ES-I3 (cell line): ENCODE results near the gene KREMEN1.
"Not testable (repeated sequence)": the region's sequence is repeated elsewhere in the genome, so short reads cannot be mapped to it uniquely, and the experiment has no call there.

ENCODE experiments used
- H3K36me3 ChIP-seq: 2 replicates; pipeline ENCODE4 v1.6.1; 2013; ENCODE audit warnings: mild to moderate bottlenecking, low read length, control low read depth, moderate library complexity; ENCODE audit not compliant: insufficient read depth
- H3K4me1 ChIP-seq: 2 replicates; pipeline ENCODE4 v1.6.1; 2013; ENCODE audit warnings: mild to moderate bottlenecking, control low read depth, low read length; ENCODE audit not compliant: insufficient read depth
- H3K9ac ChIP-seq: 2 replicates; pipeline ENCODE4 v1.6.1; 2013; ENCODE audit warnings: low read depth, mild to moderate bottlenecking, low read length, moderate library complexity
- H3K9me3 ChIP-seq: 2 replicates; pipeline ENCODE4 v1.6.1; 2013; ENCODE audit warnings: mild to moderate bottlenecking, low read length, moderate library complexity; ENCODE audit not compliant: control insufficient read depth, insufficient read depth

Gene KREMEN1

GRCh38 chr22:29116397-29117123, 43.7 kb downstream of the KREMEN1 start:
- H3K9me3 ChIP-seq, result peaks cover 4% of the 10 kb centered on the region
- no peaks in the 10 kb centered on the region for H3K4me1 ChIP-seq
- H3K9ac ChIP-seq, result no peak overlapping the region
- no peaks in the 10 kb centered on the region for H3K36me3 ChIP-seq

DNA sequence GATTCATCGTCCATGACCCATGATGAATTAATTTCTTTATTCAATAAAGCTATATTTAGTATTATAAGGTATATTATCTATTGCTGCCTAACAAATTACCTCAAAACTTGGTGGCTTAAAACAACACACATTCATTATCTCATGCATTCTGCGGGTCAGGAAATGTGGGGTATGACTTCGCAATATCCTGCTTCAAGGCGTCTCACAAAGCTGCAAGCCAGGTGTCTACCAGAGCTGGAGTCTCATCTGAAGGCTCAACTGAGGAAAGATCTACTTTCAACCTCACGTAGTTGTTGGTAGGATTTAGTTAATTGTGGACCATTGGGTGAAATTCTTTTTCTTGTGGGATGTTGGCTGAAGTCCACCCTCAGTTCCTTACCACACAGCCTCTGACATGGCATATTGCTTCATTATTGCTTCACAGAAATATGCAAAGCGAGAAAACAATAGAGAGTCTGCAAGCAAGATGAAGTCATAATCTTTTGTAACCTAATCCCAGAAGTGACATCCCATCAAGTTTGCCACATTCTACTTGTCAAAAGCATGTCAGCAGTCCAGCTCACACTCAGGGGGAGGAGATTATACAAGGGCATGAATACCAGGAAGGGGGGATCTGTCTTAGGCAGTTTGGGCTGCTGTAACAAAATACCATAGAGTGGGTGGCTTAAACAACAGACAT, 45.1 kb downstream of the KREMEN1 start:
- peaks cover 4% of the 10 kb centered on the region for H3K9me3 ChIP-seq
- no peaks in the 10 kb centered on the region for H3K4me1 ChIP-seq
- no peaks in the 10 kb centered on the region for H3K36me3 ChIP-seq
- no peak overlapping the region for H3K9ac ChIP-seq

DNA sequence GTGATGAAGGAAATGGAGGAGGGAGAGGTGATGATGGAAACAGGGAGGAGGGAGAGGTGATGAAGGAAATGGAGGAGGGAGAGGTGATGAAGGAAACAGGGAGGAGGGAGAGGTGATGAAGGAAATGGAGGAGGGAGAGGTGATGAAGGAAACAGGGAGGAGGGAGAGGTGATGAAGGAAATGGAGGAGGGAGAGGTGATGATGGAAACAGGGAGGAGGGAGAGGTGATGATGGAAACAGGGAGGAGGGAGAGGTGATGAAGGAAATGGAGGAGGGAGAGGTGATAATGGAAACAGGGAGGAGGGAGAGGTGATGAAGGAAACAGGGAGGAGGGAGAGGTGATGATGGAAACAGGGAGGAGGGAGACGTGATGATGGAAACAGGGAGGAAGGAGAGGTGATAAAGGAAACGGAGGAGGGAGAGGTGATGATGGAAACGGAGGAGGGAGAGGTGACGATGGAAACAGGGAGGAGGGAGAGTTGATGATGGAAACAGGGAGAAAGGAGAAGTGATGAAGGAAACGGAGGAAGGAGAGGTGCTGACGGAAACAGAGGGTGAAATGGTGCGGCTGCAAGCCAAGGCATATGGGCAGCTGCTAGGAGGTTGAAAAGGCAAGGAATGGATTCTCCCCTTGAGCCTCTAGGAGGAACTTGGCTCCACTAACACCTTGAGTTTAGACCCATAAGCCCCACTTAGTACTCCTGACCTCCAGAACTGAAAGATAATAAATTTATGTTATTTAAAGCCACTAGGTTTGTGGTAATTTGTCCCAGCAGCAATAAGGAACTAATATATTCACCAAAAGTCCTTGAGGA, 47.5 kb downstream of the KREMEN1 start:
- H3K36me3 ChIP-seq, H3K9me3 ChIP-seq, H3K4me1 ChIP-seq, H3K9ac ChIP-seq: not testable (repeated sequence)

DNA sequence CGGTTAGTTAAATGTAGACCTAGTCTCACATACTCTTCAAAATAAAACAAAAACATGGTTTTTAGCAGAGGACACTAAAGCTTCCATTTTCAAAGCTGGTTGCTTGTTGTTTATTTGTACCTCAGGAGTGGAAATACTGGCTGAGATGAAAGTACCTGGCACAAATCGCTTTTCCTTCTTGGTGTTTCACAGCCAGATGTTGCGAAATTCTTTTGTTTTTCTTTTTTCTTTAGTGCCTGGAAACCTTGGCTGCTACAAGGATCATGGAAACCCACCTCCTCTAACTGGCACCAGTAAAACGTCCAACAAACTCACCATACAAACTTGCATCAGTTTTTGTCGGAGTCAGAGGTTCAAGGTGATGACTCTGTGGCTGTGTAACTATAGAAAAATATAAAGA, 48.3 kb downstream of the KREMEN1 start:
- Histone ChIP-seq H3K4me1 (no peaks in the 10 kb centered on the region), H3K9ac (no peak overlapping the region), H3K36me3 (no peaks in the 10 kb centered on the region), H3K9me3 (peaks cover 4% of the 10 kb centered on the region)

GRCh38 chr22:29122041-29122440, 49.2 kb downstream of the KREMEN1 start:
- no peak overlapping the region for H3K9ac ChIP-seq
- no peaks in the 10 kb centered on the region for H3K4me1 ChIP-seq
- H3K9me3 ChIP-seq, result peaks cover 4% of the 10 kb centered on the region
- no peaks in the 10 kb centered on the region for H3K36me3 ChIP-seq

DNA sequence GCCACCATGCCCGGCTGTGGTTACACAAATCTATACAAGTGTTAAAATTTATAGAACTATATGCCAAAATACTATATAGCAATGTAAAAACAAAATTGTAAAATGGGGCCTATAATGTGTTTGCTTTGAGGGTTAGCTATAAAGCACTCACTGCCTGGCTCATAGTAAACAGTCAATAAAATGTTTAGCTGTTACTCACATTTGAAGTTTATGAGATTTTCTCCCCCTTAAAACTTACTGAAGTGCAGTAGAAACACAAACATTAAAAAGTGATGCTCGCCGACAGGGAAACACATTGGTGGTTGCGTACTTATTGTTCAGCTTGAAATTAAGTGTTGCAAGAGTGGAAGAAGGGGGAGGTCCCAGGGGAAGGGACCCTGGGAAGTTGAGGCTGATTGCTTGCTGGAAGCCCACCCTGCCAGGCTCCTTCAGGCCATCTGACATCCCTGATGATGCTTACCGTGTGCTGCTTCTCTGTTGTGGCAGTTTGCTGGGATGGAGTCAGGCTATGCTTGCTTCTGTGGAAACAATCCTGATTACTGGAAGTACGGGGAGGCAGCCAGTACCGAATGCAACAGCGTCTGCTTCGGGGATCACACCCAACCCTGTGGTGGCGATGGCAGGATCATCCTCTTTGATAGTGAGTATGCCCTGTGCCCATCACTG, 52.1 kb downstream of the KREMEN1 start:
- Histone ChIP-seq H3K4me1 (no peaks in the 10 kb centered on the region), H3K9me3 (no peaks in the 10 kb centered on the region; the same call in 1 of the 2 replicates), H3K36me3 (no peaks in the 10 kb centered on the region), H3K9ac (no peak overlapping the region)

DNA sequence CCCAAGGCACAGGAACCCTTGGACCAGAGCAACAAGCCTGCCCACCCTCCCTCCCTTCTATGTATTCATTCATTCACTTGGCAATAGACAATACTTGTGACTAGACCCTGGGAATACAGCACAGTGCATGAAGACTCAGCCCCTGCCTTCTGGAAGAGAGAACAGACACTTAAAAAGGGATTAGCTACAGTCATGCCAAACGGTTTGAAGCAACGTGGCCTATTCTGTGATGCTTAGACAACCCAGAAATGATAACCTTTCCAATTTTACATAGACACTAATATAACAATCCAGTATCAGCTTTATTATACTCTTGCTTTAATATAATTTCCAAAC, 52.6 kb downstream of the KREMEN1 start:
- no peaks in the 10 kb centered on the region for H3K36me3 ChIP-seq
- no peaks in the 10 kb centered on the region; the same call in 1 of the 2 replicates for H3K9me3 ChIP-seq
- no peak overlapping the region for H3K9ac ChIP-seq
- no peaks in the 10 kb centered on the region for H3K4me1 ChIP-seq

DNA sequence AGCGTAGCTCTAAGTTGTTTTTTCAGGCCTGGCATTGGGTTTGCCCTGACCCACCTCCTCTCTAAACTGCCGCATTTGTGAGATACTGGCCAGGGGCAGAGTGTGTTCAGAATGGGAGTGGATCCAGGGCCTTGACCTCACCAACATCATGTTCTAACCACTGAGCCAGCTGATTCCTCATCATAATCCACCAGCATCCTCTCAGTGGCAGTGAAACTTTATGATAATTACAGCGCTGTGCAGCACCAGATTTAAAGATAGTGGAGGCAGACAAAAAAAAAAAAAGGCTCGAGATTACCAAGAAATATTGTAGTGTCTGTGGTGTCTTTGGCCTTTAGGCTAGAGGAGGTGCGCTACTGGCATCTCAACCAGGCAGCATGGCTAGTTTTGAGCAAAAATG, 53.0 kb downstream of the KREMEN1 start:
- no peak overlapping the region for H3K9ac ChIP-seq
- no peaks in the 10 kb centered on the region for H3K4me1 ChIP-seq
- no peaks in the 10 kb centered on the region for H3K9me3 ChIP-seq
- H3K36me3 ChIP-seq, result no peaks in the 10 kb centered on the region

DNA sequence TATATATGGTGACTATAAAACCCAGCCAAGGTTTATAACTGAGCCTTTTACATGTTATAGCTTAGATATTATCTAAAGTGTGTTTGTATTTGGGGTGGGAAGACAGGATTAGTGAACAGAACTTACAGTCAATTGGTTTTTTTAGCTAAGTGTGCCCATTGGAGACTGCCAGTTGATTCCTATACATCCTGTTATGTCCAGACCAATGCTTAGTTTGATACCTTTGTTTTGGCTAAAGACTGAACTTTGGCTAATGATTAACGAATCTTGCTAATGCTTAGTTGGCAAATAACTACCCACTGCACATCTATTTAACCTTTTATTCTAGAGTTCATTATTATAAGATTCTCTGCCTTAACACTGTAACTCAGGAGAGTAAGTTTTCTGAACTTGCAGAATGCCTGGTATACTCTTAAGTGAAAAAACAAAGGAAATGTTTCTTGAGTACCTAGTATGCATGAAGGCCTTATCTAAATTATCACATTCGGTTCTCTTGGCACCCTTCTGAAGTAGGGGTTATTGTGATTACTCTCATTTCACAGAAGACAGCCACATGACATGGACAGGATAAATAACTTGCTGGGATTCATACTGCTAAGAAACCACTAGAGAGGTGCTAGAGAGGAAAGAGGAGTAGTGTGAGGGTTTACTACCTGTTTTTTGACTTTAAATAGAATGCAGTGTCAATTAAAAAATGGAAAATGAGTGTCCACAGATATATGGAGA, 54.0 kb downstream of the KREMEN1 start:
- H3K36me3 ChIP-seq, result no peaks in the 10 kb centered on the region
- H3K4me1 ChIP-seq, result no peaks in the 10 kb centered on the region
- no peaks in the 10 kb centered on the region for H3K9me3 ChIP-seq
- H3K9ac ChIP-seq, result no peak overlapping the region

DNA sequence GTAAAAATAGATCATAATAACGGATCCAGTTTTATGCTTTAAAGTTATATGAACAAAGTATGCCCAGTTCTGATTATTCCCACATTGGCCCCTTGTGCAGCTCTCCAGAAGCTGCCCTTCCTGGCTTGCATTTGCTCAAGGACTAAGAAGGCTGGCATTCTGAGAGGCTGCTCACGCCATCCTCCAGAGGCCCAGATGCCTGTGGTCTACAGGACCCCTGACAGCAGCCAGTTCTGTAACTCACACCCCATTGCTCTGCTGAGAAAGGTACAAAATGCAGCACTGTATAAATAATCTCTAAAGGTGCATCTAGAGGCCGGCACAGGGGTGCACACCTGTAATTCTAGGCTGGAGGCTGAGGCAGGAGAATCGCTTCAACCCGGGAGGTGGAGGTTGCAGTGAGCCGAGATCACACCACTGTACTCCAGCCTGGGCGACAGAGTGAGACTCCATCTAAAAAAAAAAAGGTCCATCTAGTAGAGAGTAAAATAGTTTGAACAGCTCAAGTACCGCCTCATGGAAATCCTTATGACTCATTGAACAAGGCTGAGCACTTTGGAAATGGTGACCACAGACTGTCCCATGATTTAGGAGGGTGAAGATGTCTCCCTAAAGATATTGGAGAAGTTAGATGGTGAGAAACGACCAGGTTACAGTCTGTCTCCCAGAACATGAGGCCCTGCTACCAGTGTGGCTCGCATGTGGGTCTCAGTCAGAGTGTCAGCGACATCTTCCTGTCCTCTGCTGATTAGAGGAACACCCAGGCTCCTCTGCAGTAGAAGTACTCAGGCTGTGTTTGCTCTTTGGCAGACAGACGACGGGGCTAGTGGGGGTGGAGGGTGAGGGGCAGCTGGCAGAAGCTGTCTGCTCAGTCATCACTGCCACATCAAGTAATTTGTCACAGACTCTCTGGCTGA, 56.3 kb downstream of the KREMEN1 start:
- Histone ChIP-seq H3K36me3 (no peaks in the 10 kb centered on the region), H3K9ac (no peak overlapping the region), H3K9me3 (no peaks in the 10 kb centered on the region), H3K4me1 (no peaks in the 10 kb centered on the region)

GRCh38 chr22:29129808-29130140, 56.9 kb downstream of the KREMEN1 start:
- Histone ChIP-seq H3K9me3 (no peaks in the 10 kb centered on the region), H3K9ac (no peak overlapping the region), H3K36me3 (no peaks in the 10 kb centered on the region), H3K4me1 (no peaks in the 10 kb centered on the region)

GRCh38 chr22:29130476-29130875, 57.6 kb downstream of the KREMEN1 start:
- Histone ChIP-seq H3K9me3 (no peaks in the 10 kb centered on the region), H3K4me1 (no peaks in the 10 kb centered on the region), H3K9ac (no peak overlapping the region), H3K36me3 (no peaks in the 10 kb centered on the region)

- Histone ChIP-seq H3K9me3 (no peaks in the 10 kb centered on the region), H3K9ac (no peak overlapping the region), H3K4me1 (no peaks in the 10 kb centered on the region), H3K36me3 (no peaks in the 10 kb centered on the region; the same call in 1 of the 2 replicates)
Observed at GRCh38 chr22:29133603-29134133, 60.8 kb downstream of the KREMEN1 start.
